ENCODE results near the gene MKRN2.
A peak's percentile ranks its signal among the peaks of the same experiment; 100 is the strongest.
"Not testable (repeated sequence)": the region's sequence is repeated elsewhere in the genome, so short reads cannot be mapped to it uniquely, and the experiment has no call there.

Gene MKRN2, protein sequence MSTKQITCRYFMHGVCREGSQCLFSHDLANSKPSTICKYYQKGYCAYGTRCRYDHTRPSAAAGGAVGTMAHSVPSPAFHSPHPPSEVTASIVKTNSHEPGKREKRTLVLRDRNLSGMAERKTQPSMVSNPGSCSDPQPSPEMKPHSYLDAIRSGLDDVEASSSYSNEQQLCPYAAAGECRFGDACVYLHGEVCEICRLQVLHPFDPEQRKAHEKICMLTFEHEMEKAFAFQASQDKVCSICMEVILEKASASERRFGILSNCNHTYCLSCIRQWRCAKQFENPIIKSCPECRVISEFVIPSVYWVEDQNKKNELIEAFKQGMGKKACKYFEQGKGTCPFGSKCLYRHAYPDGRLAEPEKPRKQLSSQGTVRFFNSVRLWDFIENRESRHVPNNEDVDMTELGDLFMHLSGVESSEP

GRCh38 chr3:12556690-12557472, at the start of gene MKRN2:
Gene MKRN2 (plus strand): TSS chr3:12557087. CDS start chr3:12557151, 64 bp downstream.
- DNase-seq (ENCODE audit: low read depth): peak; percentile 79

- DNase-seq (ENCODE audit: low read depth): no peak
These were observed 49.2 kb upstream of the MKRN2 start for GRCh38 chr3:12507591-12508281.

DNA sequence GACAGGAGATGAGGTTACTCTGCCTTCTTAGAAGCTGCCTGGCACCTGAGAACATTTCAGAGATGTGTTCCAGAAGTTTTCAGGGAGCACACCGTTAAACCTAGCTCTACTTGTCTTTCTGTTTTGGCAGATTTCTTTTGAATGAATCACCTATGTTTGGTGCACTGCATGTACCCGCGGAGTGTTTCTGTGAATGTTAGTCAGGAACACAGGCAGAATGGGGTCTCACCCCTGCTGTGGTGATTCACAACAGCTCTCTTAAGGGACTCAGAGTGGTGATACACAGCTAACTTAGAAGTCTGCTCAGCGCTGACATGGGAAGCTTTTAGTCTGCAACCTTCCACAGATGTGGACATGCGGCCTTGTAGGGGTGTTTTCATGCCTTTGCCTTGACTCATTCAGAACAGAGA, 48.6 kb upstream of the MKRN2 start:
- no peak for DNase-seq (ENCODE audit: low read depth)

GRCh38 chr3:12509466-12509865, 47.4 kb upstream of the MKRN2 start:
- DNase-seq (ENCODE audit: low read depth): no peak

- no peak for DNase-seq (ENCODE audit: low read depth)
These were observed 44.3 kb upstream of the MKRN2 start for GRCh38 chr3:12512534-12513118.

DNA sequence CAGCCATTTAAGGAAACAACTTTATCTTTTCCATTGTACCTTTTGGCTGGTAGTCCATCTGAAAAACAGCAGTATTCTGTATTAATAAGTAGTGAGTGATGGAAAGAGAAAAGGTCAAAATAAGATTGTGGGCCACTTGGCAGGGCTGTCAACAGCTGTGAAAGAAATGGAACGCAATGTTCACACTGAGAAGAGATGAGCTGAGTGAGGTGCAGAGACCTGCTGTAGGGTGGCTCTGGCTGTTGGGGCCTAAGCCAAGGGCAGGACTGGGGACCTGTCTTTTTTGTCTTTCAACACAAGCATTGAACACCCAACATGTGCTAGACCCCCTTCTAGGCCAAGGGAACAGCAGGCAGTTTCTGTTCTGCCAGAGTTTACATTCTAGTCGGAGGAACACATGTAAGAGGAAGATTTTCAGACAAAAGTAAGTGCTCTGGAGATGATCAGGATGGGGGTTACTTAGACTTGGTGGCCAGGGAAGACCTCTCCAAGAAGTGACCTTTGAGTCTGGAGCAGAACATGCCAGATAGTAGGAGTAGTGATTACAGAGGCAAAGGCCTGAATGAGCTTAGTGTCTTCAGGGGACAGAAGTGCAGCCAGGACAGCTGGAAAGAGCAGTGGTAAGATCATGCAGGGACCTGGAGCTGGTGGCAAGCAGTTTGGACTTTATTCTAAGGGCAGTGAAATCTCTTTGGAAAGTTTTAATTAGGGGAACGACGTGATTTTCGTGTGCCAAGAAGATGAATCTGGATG, 43.0 kb upstream of the MKRN2 start:
- DNase-seq (ENCODE audit: low read depth): no peak

- no peak for DNase-seq (ENCODE audit: low read depth)
These were observed 41.3 kb upstream of the MKRN2 start for GRCh38 chr3:12515631-12516030.

GRCh38 chr3:12516873-12517272, 40.0 kb upstream of the MKRN2 start:
- DNase-seq (ENCODE audit: low read depth): no peak

DNA sequence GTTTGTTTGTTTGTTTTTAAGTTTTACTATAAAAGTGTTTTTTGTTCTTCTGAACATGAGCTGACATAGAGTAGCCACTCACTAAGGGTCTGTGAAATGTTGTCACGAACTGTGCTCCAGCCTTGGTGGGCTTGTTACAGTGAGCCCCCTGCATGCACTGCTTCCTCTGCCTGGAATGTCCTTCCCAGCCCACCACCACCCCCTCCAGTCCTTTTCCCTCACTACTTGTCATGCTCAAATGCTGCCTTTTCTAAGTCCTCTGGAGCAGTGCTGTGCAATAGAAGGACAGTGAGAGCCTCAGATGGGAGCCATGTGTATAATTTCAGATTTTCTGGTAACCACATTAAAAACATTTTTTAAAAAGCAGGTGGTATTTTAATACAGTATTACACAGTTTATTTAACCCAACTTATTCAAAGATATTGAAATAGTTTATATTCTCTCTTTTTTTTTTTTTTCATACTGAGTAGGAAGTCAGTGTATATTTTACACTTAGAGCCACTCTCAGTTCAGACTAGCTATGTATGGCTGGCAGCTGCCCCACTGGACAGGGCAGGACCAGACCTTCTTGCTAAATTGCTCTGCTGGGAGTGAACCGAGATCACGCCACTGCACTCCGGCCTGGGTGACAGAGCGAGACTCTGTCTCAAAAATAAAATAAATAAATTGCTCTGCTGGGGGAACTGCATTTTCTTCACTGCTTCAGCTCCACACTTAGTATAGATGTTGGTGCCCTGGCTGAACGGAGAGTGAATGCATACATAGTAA, 38.4 kb upstream of the MKRN2 start:
- DNase-seq (ENCODE audit: low read depth): no peak

DNA sequence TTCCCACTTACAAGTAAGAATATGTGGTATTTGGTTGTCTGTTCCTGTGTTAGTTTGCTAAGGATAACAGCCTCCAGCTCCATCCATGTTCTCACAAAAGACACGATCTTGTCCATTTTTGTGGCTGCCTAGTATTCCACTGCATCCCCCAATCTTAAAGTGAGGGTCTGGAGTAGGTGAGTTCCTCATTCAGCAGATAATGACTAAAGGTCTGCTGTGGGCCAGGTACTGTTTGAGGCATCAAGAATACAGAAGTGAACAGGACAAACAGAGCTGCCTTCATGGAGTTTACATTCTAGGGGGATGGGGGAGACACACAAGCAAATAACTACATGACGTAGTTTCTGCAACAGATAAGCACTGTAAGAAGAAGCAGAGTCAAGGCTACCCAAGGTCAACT, 35.9 kb upstream of the MKRN2 start:
- no peak for DNase-seq (ENCODE audit: low read depth)

DNA sequence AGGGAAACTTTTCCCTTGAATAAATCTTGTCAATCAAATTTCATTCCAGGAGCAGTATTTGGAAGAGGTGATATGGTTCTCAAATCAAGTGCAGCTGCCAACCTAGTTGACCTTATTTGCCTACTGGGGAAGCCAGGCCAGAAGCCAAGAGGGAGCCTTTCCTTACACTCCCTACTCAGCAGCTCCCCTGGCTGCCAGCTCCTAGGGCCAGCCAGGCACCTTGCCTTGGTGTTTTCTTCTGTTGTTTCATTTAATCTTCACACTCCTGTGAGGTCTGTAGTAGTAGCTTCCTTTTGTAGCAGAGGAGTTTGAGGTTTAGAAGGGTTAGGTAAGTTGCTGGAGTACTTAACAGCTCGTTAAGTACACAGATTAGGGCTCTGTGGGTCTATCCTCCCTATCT, 34.2 kb upstream of the MKRN2 start:
- DNase-seq (ENCODE audit: low read depth): no peak

- no peak for DNase-seq (ENCODE audit: low read depth)
These were observed 29.1 kb upstream of the MKRN2 start for GRCh38 chr3:12527757-12528143.

DNA sequence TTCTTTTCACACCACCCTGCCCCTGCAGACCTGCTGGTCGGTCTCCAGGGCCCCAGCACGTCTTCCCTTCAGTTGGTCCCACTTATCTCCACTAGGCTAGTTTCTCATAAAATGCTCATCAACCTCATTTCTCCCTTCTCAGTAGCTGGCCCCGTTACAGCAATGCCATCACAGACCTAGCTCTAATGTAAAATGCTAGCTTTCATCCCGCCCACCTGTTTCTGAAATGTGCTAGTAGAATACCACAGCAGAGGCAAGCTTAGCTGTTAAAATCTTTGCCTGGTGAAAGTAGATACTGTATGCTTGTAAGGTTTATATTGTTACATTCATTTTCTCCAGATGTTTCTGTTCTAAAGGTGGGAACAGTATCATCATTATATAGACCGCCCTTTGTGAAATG, 24.7 kb upstream of the MKRN2 start:
- DNase-seq (ENCODE audit: low read depth): no peak

DNA sequence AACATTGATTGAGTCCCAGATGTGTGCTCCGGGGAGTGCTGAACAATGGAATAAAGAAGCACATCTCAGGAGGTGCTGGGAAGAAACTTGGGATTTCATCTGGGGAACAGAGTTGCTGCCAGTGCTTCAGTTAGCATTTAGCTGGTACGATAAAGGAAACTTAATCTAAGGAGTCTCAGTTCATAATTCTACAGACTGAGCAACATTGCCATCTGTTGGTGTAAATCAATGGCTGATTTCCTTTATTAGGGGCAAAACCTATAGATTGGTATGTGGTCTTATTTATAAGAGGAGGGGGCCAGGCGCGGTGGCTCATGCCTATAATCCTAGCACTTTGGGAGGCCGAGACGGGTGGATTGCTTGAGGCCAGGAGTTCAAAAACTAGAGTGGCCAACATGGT, 20.5 kb upstream of the MKRN2 start:
- no peak for DNase-seq (ENCODE audit: low read depth)

GRCh38 chr3:12541625-12542024, 15.3 kb upstream of the MKRN2 start:
- DNase-seq (ENCODE audit: low read depth): no peak

DNA sequence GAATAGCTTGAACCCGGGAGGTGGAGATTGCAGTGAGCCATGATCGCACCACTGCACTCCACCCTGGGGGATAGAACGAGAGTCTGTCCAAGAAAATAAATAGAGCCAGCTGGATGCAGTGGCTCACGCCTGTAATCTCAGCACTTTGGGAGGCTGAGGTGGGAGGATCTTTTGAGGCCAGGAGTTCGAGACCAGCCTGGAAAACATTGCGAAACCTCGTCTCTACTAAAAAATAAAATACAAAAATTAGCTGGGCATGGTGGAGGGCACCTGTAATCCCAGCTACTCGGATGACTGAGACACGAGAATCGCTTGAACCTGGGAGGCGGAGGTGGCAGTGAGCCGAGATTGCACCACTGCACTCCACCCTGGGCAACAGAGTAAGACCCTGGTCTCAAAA, 13.4 kb upstream of the MKRN2 start:
- not testable (repeated sequence) for DNase-seq (ENCODE audit: low read depth)

- DNase-seq (ENCODE audit: low read depth): no peak
These were observed 12.0 kb upstream of the MKRN2 start for GRCh38 chr3:12544652-12545472.

- no peak for DNase-seq (ENCODE audit: low read depth)
These were observed 11.5 kb upstream of the MKRN2 start, which contains the start of gene MKRN2OS for GRCh38 chr3:12545473-12545791. Gene MKRN2OS (minus strand): TSS chr3:12545499. CDS start chr3:12545464, 35 bp downstream.

DNA sequence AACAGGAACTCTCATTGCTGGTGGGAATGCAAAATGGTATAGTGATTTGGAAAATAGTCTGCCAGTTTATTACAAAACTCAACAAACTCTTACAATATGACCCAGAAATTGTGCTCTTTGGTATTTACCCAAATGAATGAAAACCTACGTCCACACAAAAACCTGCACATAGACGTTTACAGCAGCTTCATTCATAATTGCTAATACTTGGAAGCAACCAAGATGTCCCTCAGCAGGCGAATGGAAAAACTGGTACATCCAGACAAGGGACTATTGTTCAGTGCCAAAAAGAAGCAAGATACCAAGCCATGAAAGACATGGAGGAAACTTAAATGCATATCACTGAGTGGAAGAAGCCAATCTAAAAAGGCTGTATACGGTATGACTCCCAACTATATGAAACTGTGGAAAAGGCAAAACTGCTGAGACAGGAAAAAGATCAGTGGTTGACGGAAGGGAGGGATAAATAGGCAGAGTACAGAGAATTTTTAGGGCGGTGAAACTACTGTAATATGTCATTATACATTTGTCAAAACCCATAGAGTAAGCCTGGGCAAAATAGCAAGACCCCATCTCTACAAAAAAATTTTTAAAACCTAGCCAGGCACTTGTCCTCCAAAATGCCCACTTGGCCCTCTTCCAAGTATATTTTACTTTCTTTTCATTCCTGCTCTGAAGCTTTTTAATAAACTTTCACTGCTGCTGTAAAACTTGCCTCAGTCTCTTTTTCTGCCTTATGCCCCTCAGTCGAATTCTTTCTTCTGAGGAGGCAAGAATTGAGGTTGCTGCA, 6.7 kb upstream of the MKRN2 start:
- DNase-seq (ENCODE audit: low read depth): no peak

Data from stimulated activated CD8-positive, alpha-beta memory T cell treated with anti-CD3 and anti-CD28 coated beads, Interleukin-15, amount 100 ng/mL, for 24 hours (primary cell).